GM18508 (cell line): ENCODE data around the gene FRMD3.

Experiments used
- ATAC-seq: cut with Tn5 transposase; IDR thresholded peaks from one replicate; pipeline ENCODE4 v1.9.1; 2021; ENCODE audit warnings: moderate number of reproducible peaks; ENCODE audit not compliant: insufficient read depth, unreplicated experiment

FRMD3 gene

DNA sequence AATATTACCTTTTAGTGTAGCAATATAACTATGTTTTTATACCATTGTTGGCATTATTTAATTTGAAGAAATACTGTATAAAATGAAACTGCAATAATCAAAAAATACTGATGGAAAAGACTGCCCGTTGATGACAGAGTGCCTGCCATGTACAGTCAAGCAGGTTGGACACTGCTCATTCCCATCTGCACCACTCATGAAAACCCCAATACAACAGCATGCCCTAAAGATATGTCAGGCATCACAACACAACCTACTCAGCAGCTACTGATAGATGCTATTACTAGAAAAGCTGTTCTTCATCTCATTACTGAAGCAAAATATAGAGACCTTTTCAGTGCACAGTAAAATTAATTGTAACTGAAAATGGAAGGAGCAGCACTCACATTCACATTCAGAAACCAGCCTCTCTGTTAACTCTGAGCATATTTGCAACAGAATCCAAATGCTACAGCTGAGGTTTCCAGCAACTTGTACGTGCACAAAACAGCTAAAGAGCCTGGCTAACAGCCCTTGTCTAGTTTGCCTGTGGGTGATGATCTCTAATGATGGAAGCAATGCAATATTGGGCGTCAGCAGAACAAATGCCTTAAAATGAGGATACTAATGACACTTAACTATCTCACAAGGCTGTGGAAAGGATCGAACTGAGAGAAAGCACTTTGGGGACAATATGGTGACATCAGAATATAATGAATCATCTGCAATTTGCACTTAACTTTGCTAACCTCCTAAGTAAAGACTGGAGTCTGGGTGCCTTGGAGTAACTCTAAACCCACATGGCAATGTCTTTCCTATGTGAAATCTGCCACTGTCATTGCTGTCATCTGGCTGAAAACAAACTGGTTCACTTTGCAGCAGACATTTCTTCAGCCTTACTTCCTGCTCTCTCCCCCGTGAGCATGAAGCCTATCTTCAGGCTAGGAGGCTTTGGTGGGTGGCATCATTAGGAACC, 280.0 kb downstream of the FRMD3 start:
- no peak for ATAC-seq

DNA sequence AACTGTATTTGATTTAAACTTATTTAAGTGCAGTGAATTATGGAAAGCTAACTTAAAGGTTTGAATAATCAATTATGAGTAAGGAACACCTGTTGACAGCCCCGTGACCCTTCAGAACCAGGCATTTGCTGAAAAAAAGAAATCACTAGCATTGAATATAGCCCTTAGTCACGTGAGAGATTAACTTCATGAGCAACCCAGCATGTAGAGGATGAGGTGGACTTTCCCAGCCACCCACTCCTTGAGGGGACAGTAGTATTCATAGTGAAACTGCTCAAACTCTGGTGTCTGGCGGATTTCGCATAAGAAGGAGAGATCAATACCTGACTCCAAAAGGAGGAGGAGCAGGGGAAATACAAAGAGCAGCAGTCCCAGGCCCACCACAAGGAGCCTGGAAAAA, 290.5 kb downstream of the FRMD3 start:
- ATAC-seq = peak; percentile 76

DNA sequence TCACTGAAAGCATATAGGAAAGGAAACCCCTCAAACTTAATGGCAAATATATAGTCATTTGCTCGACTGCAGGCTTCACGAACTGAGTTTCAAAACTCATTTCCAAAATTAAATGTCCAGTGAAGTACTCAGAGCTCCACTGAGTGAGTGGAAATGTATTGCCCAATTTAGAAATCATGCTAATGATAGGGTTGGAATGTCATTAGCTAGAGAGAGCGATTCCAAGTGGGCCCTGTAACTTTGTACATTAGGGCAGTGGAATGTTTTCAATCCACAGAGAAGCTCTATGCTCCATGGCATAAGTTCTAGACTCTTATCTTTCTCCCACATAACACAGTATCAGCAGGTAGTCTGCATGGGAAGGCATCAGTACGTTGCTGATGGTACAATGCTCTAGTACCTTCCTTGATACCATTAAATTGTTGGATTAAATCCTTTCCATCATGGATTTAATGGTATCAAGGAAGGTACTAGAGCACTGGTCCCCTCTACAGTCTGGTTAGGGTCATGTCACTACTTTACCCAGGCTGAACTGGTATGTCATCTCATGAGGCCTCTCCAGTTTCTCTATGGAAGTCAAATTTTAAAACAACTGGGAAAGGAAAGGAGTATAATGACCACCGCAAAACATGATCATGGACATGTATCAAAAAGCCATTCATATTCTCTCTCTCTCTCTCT, 292.1 kb downstream of the FRMD3 start:
- ATAC-seq = no peak

DNA sequence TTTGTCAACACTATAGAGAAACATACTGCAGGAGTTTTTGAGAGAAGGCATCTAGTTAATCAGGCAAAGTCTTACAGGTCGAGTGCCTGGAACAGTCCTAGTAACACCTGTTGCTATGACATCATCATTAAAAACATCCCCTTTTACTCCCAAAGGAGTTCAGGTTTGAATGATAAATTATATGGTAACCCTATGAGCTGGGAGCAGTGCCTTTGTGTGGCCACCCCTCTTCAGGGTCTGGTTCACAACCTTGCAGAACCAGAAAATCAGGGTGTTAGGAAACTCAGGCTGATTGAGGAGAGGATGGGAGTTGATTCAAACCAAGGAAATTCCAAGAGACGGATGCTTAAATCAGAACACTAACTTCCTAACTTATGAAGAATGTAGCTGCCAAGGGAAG, 296.1 kb downstream of the FRMD3 start:
- no peak for ATAC-seq

DNA sequence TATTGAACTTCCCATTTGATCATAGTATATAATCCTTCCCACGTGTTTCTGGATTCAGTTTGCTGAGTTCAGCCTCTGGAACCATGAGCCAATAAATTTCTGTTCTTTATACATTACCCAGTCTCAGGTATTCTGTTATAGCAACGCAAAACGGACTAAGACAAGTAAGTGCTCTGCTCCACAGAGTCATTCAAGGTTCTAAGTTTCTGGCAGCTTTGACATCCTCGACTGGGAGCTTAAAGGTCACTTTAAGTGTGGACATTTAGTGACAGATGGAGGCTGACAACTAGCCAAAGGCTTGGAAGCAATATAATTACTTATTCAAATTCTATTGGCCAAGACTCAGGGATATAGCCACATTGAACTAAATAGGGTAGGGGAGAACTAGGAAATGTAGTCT, 297.5 kb downstream of the FRMD3 start:
- ATAC-seq = no peak

DNA sequence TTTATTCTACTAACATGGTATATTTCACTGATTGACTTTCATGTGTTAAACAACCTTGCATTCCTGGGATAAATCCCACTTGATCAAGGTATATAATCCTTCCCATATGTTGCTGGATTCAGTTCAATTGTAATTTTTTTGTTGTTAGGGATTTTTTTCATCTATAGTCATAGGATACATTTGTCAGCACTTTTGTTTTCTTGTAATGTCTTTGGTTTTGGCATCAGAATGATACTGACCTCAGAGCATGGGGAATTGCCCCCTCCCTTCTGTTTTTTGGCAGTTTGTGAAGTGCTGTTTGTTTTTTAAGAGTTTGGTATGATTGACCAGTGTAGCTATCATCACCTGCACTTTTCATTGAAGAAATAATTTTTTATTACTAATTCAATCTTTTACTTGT, 298.5 kb downstream of the FRMD3 start:
- ATAC-seq = no peak

DNA sequence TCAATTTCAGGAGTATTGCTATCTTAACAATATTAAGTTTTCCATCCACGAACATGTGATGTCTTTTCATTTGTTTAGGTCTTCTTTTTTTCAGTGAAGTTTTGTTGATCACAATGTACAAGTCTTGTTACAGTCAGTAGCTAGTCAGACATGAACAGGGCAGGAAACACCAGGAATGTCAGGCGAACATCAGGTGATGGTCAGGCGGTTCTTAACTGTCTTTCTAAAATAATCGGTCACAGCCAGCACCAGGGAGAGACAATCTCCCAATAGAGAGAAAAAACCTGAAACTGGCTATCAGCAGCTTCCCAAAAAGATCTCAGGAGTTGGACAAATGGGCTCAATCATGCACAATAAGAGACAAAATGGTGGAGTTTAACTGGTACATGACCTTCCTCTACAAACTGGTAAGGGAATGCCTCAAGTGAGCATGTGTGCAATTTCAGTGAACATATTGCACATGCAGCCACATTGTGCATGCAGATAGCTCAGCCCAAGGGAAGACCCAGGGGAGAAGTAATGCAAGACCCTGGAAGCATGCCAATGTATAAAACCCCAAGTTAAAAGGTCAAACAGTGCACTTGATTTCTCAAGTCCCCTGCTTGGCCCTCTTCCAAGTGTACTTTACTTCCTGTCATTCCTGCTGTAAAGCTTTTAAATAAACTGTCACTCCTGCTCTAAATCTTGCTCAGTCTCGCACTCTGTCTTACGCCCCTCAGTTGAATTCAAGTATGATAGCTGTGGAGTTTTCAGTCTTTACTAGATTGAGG, 299.1 kb downstream of the FRMD3 start:
- no peak for ATAC-seq

DNA sequence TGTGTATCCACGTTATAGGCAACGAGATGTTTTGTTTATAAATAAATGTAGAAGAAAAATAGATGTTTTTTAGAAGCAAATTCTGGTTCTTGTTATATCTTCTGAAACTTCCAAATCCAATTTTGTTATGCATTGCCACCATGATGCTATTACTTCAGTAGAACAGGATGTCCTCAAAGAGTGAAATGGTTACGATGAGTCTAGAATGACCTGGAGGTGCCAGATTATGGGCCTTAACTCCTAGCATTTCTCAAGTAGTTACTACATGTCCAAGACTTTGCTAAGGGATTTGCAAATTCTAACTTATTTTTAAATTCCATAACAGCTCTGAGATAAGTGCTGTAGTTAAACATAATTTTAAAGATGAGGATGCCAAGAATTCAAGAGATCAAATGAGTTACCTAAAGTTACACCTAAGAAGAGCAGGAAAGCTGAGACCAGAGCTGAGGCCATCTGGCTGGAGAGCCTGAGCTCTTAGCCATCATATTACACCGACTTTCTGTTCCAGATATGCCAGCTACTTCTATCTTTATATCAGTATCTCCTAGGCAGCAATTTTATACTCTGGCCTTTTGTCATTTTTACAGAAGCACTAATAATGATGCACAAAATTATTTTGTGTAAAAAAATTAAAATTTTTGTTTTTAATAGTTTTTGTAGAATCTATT, 302.0 kb downstream of the FRMD3 start:
- no peak for ATAC-seq

DNA sequence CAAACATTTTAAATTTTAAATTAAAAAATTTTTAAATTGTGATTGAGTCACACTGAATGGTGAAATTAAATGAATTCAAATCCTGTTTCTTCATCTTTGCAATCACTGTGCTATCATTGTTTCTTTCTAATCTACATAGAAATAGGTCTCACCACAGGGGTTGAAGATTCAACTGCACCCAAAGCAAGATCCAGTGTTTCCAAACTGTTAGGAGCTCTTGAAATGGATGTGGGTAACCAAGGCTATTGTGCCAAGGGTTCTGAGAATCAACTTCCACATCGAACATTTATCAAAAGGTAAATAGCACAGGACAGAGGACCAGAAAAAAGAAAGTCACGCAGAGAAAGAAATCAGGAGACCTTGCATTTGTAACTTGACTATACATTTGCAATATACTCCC, 302.7 kb downstream of the FRMD3 start:
- ATAC-seq = no peak

DNA sequence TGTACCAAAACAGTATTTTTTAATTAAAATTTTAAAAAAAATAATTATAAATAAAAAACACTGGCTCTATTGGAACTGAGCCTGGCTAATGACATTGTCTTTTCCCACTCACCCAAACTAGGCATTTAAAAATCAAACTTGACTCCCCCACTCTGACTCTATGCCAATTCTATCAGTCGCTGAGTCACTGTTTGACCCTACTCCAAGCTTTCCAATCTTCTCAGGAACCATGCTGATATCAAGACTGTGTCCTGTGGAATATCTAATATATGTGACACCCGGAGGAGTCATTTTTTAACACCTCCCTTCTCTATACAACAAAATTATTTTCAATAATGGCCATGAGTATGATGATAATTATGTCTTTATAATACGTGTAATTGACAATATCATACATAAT, 303.7 kb downstream of the FRMD3 start:
- no peak for ATAC-seq

DNA sequence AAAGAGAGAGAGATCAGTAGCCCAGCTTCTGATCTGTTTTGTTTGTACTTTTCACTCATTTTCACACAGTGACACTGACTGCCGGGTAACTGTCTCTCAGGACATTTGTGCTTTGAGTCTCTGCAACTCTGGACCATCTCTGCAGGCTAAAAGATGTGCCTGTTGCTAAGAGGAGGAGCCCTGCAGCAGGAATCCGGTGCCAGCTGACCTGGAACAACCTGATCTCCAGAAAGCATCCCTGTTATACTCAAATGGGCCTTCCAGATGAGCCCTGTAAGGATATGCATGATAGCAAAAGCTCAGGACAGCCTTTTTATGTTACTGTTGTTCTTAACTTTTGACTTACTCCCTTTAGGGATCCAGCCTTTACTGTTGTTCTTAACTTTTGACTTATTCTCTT, 304.6 kb downstream of the FRMD3 start:
- ATAC-seq = no peak

DNA sequence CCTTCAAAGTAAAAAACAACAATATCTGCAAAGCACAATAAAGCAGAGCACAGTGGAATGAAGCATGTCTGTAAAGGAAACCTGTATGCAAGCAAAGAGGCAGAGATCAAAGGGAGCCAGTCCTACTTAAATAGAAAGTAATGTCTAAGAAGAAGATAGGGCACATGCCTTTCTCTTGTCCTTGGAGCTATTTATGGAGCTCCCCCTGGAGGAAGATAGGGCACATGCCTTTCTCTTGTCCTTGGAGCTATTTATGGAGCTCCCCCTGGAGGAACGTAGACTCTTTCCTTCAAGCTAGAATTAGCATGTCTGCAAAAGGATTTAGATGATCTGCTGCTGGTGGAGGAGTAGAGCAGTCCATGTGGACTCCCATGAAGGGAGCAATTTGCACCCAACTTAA, 307.2 kb downstream of the FRMD3 start:
- ATAC-seq = peak; percentile 94

DNA sequence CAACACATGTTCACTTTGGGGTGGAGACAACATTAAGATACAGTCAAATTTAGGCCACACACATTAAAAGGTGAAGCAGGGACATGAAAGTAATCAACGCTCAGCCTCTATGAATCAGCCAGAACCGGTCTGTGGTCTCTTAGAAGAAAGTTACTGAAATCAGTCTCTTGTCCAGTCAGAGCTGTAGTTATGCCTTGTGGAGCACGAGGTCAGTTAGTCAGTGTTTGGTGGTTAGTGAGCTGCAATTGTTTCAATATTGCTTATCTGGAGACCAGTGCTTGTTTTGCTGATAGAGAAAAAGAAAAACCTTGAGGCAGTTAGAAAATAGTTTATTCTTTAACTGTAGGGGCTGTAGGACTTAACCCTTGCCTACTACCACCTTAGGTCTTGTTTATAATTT, 317.5 kb downstream of the FRMD3 start:
- ATAC-seq = peak; percentile 100

DNA sequence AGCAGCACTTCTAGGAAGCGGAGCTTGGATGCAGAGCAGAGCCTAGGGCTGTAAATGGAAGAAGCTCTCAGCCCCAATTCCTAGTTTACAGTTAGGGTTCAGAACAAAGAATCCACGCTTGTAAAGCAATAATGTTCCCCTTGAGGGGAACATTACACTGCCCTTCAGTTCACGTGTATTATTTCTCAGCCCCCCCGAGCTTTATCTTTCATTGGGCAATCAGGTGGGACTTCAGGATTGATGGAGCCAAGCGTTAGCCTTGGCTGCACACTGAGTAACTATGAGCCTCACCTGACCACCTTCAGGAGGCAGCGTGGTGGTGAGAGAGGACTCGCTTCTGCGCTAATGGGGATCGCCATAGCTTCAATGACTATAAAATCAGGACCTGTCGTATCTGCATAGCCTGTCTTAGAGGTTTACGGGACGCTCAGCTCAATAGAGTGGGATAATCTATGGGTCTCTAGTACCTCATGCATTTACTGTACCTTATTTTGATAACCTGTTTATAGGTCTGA, 318.2 kb downstream of the FRMD3 start:
- no peak for ATAC-seq

DNA sequence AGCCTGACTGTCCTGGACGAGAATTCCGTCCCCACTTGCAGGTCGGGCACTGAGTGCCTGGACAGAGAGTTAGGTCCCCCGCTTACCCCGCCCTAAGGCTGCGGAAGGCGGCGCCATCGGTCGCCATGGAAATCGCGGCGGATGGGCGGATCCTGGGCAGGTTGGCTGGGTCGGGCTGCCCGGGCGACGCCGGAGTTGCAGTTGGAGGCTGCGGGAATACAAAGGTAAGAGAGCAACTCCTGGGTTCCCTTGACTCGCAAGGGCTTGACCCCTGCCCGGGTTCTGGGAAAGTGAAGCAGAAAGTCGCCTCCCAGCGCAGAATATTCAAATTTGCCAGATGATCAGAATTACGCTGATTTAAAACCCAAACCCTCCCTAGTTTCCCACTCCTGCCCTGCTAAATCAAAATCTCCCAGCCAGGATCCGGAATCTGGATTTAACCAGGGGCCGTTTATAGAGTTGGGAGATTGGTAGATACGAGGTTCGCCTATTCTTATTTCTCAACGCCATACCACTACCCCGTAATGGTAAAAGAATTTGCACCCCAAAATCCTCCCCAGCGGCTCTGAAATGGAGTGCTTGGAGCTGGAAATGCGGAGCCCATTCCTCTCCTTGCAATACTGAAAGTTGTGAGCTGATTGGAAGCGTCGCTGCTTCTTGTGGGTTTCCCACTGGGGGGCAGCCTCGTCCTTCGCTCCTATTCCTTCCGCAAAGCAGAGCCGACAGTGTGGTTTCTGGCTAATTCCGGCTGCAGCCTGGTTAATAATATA, 318.9 kb downstream of the FRMD3 start:
- no peak for ATAC-seq

DNA sequence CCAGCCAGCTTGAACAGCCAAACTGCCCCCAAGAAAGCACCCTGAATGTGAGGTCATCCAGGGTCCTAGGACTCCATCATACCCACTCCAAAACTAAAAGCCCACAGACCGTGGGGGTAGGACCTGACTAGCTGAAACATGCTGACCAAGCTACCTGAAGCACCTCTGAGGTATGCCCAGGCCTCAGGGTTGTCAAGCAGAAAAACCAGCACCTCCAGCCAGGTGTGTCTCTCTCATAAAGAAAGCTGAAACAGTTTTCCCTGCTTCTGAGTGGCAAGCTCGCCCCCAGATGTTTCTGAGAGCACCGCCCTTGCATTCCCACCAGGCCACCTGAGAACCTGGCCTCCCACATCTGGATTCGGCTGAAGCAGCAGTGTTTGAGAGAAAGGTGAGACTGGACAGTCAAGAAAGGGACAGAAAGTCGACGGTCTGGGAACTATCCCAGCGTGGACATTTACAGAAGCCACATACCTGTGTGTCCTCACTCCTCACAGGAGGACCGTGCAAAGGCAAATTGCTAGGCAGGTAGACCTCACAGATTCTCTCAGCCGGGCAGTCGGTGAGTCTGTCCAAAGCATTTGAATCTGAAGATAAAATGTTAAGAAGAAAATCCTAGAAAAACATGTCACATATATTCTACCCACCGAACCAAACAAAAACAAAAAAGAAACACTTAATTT, 319.6 kb downstream of the FRMD3 start:
- no peak for ATAC-seq

DNA sequence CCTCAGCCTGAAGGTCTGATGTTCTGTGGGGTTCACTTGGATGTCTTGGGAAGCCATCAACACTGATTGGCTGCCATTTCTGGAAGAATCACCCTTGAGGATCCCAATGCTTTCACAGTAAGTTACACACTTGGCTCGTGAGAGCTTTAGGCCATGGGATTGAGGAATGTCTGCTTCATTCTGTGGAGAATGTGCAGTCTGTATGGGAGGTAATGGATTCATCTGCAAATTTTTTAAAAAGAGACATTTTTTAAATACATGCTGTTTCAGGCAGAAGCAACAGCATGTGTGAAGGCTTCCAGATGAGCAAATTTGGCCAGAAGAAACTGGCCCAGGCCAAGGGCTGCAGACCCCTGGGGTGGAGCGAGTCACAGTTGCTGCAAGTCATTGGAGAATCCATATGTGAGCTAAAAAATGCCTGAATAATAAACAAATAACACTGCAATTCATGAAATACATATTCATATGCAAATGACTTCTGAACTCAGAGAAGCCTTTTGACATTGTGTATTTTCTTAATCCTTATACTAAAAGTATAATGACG, 328.9 kb downstream of the FRMD3 start:
- ATAC-seq = no peak

DNA sequence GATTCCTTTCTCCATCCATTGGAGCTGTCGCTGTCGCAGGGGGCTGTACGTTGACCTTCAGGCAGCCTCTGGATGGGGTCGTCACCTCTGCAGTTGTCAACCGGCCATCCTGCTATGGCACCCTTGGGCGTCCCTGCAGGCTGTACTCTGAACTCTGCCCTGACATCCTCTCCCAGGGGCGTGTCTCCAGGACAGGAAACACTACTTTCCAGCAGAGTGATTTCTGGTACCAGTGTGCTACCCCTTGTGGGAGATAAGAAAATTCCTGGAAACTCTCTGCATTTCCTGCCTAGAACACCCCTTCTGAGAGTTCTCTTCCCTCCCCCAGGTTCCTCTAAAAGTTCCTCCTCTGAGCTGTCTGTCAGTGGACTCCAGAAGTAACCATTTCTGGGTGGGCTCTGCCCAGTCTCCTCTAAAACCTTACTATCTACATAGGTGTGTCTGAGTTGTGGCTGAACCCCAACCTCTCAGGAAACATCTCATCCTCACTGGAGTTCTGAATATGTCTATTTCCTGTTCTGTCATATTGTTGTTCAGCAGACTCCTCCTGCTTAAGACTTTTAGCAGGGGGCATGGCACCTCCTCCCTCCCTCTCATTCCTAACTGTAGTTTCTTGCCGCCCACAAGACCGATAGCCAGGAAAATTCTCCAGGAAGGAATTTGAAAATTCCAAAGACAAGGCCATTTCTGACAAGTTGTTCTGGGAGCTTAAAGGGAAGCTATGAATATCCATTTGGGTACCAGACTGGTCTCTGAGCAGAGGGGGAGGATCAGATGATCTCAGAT, 329.9 kb downstream of the FRMD3 start:
- ATAC-seq = no peak
